Frontal cortex (tissue), 4 donors: ENCODE measurements around the gene SERGEF. TPM values are rescaled to one million over a fixed set of nuclear protein-coding genes. Genes with fewer than 3 reads are reported as not detected.

ENCODE experiments used
- DNase-seq, 2 donors: peaks; one replicate each; pipeline ENCODE4 v3.0.0; 2012; ENCODE audit warnings: low spot score in 2 of 2
- FAIRE-seq: peaks from 2 replicates; lab custom pipeline; 2012; peaks lifted over from hg19 to GRCh38; lab: Jason Lieb, UNC
- total RNA-seq: library from RNA; depleted of rRNA; stranded (reverse); fragments of >200 nt; gene quantifications from one replicate; pipeline ENCODE4 v1.2.3, GENCODE V29; 2014
- donor health status: control.
- donor health status: control.
- donor health status: control.

Gene SERGEF
- total RNA-seq, 1 donor from 2014 or later = 65.2 TPM

DNA sequence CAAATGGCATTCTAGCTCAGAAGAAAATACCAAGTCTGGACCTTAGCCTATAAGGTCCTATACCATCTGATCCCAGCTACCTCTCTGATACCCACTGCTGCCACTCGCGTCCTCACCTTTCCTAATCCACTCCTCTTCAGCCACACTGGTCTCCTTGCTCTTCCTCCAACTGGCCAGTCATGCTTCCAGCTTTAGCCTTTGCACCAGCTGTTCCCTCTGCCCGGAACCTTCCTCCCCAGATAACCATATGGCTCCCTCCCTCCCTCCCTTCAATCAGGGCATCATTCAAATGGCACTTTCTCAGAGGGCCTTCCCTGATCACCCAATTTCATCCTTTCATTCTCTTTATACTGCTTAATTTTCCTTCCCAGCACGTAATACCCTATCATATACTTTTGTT, 210.4 kb downstream of the SERGEF start:
- FAIRE-seq (no peak), DNase-seq (no peak)

DNA sequence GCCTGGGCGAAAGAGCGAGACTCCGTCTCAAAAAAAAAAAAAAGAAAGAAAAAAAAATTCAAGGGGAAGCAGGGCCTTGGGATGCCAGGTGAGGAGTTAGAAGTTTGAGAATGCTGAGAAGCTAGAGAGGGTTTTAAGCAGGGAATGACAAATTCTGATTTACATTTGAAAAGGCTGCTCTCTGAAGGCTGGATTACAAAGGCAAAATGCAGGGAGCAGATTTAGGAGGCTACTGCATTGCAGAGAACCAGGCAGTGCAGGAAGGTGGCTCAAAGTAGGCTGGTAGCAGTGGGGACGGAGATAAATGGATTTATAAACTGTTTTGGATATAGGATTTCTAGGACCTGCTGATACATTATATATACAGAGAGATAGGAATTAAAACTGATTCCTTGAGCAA, 211.7 kb downstream of the SERGEF start:
- no peak for DNase-seq
- FAIRE-seq = no peak

DNA sequence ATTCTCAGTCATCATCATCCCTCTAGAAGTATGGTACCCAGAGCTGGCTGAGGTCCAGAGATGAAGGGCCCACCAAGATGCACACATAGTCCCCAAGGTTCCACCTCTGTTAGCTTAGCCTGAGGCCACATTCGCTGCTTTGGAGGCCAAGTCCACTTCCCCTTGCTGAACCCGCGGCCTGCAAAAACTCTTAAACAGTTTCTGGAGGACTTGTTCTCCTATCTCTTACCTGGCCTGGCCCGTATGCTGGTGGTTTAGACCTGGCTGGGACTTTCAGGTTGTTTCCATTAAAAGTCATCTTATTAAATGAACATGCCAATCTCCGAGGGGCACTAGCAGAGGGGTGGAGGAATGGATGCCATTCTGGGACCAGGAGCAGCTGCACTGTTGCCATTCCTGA, 213.7 kb downstream of the SERGEF start:
- no peak for DNase-seq
- FAIRE-seq = no peak

DNA sequence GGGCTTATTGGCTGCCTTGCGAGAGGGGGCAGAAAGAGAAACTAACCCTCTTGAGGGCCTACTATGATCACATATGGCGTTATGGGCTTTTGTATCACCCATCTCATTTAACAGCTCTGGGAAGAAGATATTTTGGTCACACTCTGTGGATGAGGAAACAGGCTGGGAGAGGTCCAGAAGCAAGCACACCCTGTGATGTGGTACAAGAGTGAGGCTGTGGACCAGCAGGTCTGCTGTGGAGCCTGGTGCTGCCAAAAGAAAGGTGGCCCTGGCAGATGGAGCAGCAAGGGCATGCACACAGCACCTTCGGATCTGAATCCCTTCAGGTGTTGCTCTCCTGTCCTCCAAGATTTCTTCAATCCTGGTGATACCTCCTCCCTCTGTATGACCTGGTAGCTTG, 214.1 kb downstream of the SERGEF start:
- DNase-seq (no peak), FAIRE-seq (no peak)

DNA sequence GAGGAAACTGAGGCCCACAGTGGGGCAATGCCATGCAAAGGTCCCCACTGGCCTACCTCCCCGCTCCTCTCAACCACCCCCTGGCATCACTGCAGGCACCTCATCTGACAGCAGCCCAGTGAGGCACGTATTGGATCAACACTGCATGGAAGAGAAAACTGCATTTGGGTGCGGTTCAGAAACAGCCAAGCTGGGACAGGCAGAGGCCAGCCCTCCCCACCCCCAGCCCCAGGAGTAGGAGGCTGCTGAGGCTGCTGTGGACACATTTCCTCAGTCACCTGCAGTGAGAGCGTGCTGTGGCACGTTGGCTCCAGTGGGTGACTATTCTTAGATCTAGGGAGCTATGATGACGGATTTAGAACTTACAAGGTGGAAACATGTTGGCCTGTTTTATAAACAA, 214.6 kb downstream of the SERGEF start:
- FAIRE-seq = no peak
- no peak for DNase-seq

DNA sequence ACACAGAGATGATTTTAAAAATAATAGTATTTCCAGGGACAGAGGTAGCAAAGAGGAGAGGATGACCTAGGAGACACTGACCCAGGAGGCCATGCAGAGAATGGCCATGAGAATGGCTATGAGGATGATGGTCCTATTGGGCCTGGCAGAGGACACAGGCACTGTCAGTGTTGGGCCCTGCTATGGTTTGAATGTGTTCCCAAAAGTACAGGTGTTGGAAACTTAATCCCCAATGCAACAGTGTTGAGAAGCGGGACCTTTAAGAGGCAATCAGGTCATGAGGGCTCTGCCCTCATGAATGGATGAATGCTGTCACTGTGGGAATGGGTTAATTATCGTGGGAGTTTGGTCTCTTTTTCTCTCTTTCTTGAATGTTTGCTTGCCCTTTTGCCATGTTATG, 216.7 kb downstream of the SERGEF start:
- no peak for DNase-seq
- no peak for FAIRE-seq

DNA sequence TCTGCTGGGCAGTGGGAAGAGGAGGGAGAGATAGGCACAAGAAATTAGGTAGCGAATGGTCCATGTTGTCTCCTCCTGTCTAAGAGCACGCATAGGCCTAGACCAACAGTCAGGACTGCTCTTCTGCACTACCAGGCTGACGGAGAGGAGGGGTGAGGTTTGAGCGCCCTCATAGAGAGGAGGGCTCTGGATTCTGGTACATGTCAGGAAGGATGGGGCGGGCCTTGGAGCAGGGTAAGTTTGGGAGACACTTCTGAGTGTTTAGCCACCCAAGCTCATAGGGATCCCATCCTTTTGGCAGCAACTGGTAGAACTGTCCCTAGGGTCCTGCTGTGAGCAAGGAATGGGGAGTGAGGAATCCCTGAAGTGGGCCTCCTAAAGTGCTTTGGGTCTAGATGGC, 217.9 kb downstream of the SERGEF start:
- no peak for DNase-seq
- FAIRE-seq = no peak

DNA sequence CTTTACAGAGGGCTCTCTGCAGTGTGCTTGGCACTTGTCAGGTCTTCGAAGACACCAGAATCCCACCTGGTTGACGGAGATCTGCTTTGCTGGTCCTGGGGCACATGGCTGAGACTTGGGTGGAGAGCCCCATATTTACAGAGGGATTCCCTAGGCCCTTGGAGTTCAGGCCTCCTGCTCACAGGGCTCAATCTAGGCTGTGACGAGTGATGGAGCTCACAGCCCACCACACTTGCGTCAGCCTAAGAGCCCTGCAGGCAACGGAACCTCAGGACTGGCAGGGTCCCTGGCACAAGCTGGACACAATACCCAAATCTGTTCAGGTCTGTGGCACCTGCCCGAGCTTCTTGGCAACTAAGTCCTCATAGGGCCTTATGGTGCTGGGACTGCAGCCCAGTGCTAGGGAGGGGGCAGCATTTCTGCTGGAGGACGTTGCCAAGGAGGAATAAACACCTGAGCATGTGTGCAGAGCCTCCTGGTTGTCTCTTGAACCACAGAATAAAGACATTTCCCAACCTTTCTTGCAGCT, 219.1 kb downstream of the SERGEF start:
- DNase-seq (no peak), FAIRE-seq (no peak)

DNA sequence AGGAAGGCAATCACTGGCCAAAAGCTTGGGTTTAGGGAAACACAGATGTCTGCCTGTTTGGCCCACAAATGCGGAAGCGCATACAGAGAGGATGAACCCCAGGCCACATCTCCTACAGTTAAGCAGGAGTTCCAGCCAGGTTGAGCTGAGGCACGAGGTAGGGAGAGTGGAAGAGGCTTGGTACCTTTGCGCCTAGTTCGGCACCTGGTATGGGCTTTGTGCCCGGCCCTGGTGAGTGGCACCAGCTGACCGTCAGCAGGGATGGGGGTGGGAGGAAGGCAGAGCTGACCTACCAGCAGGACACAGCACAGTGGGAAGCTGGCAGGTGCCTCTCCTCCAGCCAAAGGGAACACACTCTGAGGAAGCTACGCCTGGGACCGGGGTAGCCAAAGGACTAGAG, 220.7 kb downstream of the SERGEF start:
- no peak for FAIRE-seq
- no peak for DNase-seq

DNA sequence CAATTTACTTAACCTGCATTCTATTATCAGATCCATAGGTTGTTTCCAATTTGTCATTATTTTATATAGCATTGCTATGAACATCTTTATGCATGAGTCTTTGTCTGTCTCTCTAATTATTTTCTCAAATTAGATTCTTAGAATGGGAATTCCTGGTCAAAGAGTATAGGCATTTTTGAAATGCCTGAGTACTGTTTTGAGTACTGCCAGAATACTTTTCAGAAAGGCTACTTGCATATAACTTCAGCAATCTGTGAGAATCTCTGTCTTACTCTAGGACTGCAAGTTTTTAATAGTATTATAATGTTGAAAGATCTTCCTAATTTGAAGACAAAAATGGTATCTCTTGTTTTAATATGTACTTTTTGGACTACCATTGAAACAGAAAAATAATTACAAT, 221.7 kb downstream of the SERGEF start:
- FAIRE-seq (no peak), DNase-seq (no peak)

DNA sequence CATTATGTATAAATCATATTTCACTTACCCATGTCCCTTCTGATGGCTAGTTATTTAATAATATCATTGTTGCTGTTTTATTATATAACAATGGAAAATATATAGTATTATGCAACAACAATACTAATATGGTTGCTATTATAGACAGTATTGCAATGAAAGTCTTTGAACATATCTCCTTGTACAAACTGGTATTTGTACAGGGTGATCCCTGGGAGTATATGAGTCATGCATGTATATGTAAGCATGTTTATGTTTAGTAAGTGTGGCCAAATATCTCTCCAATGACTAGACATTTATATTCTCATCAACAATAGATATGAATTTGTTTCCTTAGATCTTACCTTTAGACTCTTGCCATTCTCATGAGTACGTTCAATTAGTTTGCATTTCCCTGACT, 222.4 kb downstream of the SERGEF start:
- DNase-seq = no peak
- no peak for FAIRE-seq

DNA sequence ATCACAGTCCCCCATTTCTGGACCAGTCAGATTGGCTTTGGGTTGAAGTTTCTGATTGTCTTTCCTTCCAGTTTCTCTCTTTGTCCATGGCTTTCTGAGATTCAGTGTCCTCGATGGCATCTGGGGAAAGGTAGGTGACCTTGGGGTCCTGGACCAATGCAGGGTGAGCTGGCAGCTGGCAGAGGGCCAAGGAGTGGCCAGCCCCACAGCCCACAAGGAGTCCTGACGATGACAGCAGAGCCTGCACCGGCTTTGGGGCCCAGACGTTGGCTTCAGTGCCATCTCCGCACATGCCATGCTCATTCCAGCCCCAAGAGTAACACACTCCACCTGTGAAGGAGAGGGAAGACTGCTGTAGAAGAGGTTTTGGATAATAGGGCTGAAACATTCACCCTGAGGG, 224.8 kb downstream of the SERGEF start:
- no peak for FAIRE-seq

DNA sequence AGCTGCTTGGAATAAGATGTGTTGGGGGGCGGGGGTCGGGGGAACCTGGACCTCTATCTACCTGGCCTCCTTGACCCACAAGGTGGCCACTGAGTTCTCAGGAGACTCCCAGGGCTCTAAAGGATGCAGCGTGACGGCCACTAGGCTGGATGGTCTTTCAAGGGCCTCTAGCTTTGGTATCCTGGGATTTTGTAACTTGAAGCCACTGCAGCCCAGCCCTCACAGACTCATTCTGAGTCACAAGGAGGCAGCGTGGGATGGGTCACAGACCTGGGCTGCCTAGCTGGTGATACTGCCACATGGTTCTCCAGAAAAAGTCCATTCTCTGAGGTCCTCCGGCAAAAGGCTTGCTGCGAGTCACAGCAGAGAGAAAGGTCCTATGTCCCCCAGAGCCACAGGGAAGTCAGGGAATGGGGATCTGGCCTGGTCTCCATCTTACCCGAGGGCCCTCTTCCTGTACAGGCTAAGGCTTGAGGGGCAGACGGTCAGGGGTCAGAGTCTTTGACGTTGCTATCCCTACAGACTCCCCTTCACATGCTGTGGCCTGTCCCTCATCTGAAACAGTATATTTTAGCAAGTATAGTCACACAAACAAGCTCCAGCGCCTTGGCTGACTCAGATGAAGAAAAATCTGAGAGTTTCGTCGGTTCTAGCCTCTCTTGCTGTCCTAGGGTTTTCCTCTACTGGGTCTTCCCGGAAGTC, 225.9 kb downstream of the SERGEF start:
- no peak for DNase-seq
- FAIRE-seq = no peak

More for the DNA sequence above, 224.8 kb downstream of the SERGEF start:
- no peak for DNase-seq

DNA sequence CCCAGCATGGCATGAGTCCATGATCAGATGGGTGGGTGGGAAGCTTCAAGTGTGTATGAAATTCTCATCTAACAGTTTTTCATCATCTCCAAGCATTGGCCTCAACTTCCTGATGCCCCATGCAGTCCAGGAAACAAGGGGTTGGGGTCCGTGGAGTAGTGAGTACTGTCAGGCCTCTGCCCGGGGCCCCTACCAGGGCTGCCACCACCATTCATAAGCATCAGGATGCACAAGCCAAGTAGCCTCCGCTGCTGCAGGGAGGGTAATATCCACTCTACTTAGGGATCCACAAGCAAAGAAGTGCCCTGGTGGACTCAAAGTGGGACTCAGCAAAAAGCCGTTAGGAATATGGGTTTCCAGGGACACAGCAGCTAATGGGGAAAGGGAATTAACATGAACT, 229.0 kb downstream of the SERGEF start:
- FAIRE-seq = no peak
- no peak for DNase-seq

DNA sequence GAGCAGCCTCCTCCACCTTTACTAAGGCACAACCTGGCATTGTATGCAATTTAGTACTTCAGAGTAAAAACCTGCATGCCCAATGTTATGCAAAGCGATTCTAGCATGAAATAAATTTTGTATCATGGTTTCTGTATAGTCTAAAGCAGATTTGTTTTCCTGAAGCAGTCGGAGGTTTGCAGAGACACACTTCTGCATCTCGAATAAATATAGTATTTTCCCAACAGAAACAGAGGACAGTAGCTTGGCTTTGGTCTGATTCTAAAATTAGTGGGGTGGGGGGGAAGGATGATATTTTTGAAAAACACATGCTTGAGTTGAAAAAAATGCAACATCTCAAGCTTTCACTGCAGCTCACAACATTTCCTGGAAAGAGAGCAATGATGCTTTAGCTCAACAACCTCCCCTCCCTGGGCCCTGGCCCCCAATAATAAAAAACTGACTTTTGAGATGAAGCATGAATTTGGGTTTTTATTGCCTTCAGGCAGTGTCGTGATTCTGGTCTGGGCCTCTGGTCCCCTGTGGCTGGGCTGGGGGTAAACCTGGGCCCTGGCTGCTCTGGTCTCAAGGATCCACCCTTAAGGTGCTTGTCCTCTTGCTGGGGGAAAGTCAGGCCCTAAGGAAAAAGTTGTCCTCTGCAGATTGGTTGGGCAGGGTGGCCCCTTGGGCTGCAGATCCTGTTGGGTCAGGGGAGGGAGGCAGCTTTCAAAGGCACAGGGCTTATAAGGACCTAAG, 230.1 kb downstream of the SERGEF start:
- DNase-seq (no peak), FAIRE-seq (no peak)

DNA sequence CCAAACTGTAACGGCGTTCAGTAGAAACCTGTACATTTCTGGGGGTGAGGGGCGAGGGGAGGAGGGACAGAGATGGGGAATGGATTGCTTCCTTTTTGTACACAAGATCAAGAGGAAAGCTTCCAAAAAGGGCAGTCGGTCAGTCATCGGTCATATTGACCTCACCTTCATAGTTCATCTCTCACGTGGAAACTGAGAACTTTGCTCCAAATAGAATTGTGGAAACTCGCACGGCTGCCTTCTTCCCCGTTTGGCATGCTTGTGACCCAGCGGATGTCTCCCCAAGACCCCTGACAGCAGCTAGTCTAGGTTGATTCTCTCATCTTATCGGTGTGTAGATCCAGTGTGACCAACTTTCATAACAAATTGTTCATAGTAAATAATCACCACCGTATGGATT, 230.7 kb downstream of the SERGEF start:
- FAIRE-seq (no peak), DNase-seq (no peak)

DNA sequence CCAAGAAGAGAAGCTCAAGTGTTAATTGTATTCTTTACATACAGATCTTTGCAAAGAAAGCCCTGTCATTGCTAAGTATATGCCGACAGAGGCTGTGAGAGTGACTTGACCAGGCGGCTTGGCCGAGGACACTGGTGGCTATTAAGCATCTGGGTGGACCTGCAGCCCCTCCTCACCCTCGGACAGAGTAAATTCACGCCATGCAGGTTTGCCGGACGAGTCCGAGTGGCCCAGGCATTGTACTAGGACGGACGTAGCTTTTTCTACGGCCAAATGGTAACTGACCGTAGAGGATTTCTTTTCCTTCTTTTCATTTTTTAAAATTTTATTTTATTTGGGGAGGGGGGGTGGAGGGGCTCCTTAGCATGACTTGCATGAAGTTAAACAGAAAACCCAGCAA, 231.2 kb downstream of the SERGEF start:
- DNase-seq (no peak), FAIRE-seq (no peak)

DNA sequence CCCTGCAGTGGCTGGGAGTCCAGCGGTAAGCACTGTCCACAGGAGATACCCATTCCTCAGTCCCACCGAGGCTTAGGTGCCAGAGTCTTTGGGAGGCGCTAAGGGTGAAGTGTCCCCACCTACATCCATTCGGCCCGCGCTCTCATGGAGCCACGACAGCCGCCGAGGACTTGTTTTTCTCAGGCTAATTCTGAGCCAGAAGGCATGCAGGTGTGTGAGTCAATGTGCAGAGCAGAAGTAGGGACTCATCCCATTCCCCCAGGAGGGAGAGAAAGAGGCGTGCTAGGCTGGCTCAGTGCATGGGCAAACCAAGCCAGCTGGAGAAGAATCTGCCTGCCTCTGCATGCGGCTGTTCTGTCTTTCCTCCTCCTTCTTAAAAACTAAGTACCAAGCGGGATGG, 231.6 kb downstream of the SERGEF start:
- no peak for FAIRE-seq
- no peak for DNase-seq

DNA sequence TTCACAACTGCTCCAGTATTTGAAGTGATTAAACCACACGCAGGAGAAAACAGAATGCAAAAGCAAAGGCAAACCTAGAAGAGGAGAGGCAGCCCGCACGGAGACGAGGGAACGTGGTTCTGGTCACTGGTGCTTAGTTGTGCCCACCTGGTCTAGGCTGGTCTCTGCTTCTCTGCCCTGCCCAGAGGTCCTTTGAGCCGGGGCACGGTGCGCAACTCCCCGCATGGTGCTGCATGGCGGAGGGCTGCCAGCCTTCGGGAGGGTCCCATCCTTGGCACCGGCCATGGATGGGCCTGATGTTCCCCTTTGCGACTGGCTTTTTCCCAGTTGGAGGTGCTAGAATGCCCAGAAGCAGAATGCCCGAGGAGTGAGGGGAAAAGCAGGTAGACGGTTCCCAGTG, 232.2 kb downstream of the SERGEF start:
- DNase-seq (no peak), FAIRE-seq (no peak)

DNA sequence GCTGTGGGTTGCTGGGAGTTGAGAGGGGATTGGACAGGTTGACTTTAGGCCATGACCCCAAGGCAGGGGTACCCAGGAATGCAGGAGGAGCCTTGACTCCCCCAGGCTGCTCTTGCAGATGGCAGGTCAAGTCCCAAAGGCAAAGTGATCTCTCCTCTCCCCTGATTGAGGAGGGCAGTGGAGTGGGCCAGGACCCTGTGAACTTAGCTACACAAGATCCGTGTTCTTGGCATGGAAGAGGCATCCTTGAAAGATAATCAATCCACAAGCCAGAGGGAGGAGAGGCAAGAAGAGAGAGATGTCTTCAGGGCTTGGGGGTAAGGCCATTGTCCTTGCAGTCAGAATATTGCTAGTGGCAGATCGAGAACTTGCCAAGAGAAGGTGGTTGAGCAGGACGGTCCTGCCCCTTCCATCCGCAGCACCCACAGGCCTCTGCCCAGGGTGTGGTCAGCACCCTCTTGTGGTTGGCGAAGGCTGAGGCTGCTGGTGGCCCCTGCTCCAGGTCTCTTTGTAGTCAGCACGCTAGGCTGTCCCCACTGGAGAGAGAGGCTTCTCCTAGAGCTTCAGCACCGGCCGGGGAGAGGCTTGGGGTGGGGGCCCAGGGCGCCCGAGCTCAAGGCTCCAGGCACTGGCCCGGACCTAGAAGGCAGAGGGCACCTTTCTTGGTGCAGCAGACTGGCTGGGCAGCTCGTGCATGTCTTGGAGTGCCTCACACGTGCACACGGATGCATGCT, 232.8 kb downstream of the SERGEF start:
- FAIRE-seq = no peak

More for the DNA sequence above, 232.8 kb downstream of the SERGEF start:
- DNase-seq = no peak
